Activated naive CD8-positive, alpha-beta T cell treated with anti-CD3 and anti-CD28 coated beads, Interleukin-2, amount 50 U/mL, for 16 hours (primary cell): ENCODE data around the gene GSTA1.
"Not testable (repeated sequence)": the region's sequence is repeated elsewhere in the genome, so short reads cannot be mapped to it uniquely, and the experiment has no call there.

Experiments
- DNase-seq: peaks from one replicate; pipeline ENCODE4 v3.0.0-alpha.2; 2020; ENCODE audit warnings: low read depth, low spot score

The GSTA1 gene

DNA sequence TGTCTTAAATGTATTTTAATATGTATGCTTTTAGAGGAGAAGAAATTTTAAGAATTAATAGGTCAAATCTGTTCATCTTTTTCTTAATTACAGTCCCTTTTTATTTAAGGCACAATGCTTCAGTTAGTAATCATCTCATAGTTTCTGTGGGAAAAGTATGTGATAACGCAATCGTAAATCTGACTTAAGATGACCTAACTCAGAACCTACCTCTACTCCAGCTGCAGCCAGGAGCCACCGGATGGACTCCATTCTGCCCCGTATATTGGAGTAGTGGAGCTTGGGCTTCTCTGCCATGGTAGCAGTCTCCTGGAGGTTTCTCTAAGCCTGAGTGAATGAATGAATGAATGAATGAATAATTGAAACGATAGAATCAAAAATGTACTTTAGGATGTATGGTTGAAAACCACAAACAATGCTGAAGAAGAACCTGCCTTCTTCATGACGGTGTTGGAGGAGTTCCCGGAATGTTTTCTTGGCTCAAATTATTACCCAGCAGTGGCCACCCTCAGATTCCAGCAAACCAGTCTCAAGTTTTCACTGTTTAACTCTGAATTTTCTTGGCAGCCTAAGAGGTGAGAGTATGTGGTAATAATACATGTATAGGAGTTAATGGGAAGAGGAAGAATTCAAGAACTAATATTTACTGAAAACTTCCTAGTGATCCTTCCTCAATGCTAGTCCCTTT is 45.8 kb downstream of the GSTA1 start:
- not testable (repeated sequence) for DNase-seq

DNA sequence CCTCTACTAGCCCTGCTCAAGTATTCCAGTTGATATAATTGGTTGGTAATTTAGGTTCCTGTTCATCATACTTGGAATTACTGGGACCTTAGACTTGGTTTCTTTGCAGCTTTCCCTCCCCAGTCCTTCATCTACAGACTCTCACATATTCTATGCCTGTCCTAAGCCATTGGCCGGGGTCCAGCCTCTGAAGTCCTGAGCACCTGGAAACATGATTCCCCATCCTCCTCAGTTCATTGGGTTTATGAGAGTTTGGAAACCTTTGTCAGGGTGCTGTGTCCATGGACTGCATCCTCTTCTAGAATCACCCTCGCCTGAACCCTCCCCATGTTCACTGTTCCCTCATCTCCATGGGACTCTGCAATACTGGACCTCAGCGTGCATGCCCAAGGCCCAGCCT is 49.2 kb downstream of the GSTA1 start:
- no peak for DNase-seq

DNA sequence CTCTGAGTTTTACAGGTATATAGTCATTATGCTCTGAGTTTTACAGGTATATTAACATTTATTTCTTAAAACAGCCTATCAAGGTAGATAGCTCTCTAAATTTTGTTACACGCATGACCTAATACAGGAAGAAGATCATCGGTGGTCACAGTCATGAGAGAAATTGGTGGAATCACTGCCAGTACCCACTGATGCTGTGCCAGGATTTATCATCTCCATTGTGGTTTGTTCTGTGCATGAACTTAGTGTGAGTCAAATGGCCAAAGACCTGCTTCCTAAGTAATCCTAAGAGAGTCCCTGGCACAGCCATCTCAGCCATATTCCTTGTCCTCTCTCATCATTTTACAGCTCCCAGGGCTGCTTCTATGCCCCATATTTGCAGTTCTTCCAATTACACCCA is 50.5 kb downstream of the GSTA1 start:
- DNase-seq: not testable (repeated sequence)

DNA sequence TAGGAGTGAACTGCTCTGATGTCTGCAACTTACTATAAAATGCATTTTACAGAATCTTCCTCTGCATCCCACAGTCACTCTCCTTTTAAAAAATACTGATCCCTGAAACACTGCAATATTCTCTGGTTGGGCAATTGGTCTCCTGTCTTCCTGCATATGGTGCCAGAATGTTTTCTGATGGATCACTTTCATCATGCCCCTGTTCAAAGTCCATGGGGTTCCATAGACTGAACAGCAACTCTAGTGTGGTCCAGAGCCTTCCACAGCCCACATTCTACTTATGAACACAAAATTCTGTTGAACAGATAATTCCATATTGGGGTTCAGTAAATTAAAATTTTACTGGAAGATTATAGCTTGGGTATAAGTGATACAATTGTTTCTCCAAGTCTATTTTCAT is 51.3 kb downstream of the GSTA1 start:
- no peak for DNase-seq

DNA sequence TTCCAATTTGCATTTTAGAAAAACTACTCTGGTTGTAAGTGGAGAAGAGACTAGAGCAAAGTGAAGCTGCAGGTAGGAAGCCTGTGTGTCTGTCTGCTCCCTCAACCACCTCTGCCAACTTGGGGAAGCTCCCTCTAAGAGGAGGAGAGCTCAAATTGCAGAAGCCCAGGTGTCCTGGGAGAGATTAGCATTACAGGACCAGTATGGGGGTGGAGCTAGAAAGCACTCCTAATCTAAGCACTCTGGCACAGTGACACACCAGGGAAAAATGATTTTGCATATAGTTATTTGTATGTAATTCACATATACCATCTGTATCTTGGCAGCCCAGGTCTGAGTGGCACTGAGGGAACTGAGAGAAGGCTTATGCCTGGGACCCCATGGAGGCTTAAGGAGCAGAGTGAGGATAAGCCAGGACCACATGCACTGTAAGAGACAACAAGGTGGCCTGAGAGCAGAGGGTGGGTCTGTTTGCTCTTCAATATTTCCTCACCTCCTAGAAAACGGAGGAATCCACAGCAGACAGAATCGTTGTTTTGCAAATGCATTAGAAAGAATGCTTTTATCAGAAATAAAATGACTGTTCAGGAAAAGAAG is 54.0 kb downstream of the GSTA1 start:
- DNase-seq: no peak

DNA sequence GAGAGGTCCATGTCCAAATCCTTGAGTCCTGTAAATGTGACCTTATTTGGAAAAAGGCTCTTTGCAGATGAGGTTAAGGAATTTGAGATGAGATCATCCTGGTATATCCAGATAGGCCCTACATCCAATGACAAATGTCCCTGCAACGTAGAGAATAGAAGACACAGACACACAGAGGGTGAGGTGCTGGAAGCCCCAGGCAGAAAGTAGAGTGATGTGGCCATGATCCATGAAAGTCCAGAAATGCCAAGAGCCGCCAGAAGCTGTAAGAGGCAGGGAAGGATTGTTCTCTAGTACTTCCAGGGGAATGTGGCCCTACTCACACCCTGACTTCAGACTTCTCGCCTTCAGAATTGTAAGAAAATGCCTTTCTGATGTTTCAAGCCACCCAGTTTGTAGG is 56.3 kb downstream of the GSTA1 start:
- not testable (repeated sequence) for DNase-seq

DNA sequence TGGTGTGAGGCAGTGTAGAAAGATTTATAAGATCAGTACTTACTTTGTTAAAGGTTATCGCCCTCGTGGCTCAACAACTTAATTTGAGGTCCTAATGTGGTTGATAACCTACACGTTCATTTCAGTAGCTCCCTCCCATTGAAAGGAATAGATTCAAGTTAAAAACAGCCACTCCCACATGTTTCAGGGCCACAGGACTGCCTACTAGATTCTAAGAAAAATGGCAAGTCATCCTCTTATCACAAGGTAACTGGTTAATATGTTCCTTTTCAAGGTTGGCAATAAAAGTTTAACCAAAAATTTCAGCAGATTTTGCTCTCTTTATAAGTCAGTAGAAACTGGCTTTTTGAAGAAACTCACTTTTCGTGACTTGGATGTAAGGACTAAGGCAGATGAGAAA is 57.4 kb downstream of the GSTA1 start:
- no peak for DNase-seq

- DNase-seq: no peak
These were observed 57.8 kb downstream of the GSTA1 start for GRCh38 chr6:52745764-52746201.

GRCh38 chr6:52741872-52742271 is 61.7 kb downstream of the GSTA1 start:
- no peak for DNase-seq
